Iris pigment epithelial cell (primary cell): ENCODE results near the gene FBXO44.

Source experiments
- DNase-seq: peaks from one replicate; pipeline ENCODE4 v3.0.0-alpha.2; 2011; ENCODE audit warnings: low read depth

Gene FBXO44

DNA sequence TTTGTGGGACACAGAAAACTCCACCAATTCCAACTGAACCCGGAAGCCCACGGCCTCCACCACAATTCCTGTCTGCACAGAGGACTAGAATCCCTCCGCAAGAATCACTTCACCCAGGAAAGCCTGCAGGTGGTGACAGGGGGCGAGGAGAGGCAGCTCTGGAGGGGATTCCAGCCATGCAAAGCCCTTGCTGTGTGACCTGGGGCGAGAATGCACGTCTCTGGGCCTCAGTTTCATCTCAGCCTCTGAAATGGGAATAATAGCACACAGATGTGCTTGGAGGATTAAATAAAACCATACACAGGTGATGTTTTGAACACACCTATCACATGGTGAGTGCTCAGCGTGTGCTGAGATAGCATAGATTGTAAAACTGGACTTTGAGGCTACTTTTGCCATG is 14.6 kb upstream of the FBXO44 start:
- no peak for DNase-seq

GRCh38 chr1:11640944-11641343 is 13.7 kb upstream of the FBXO44 start:
- DNase-seq, result no peak

- DNase-seq, result no peak
Measured at GRCh38 chr1:11641776-11642305, 12.8 kb upstream of the FBXO44 start.

GRCh38 chr1:11642418-11643017 is 12.2 kb upstream of the FBXO44 start:
- DNase-seq, result peak; percentile 54

DNA sequence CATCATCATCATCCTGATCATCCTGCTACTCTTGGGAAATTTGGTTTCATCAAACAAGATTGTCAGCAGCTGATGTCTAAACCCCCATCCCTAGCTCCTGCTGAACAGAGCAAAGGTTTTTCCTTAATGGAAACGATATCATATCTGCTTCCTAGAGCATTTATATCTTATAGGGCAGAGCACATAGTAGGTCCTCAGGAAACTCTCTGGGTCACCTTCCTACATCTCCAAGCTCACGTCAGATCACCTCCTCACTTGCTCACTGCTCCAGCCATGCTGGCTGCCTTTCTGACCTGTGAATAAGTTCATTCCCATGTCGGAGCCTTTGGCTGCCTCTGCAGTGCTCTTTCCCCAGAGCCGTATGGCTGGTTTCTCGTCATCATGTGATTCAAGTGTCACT is 10.9 kb upstream of the FBXO44 start:
- no peak for DNase-seq

DNA sequence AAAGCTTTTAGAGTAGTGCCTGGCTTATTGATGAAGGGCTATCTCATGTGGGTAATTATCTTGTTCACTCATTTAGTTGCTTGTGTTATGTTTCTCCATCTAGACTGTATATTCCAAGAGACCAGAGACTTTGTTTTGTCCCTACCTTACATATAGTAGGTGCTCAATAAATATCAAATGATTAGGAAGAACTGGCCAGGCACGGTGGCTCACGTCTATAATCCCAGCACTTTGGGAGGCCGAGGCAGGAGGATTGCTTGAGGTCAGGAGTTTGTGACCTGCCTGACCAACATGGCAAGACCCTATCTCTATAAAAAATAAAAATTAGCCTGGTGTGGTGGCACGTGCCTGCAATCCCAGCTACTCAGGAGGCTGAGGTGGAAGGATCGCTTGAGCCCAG is 9.4 kb upstream of the FBXO44 start:
- no peak for DNase-seq

DNA sequence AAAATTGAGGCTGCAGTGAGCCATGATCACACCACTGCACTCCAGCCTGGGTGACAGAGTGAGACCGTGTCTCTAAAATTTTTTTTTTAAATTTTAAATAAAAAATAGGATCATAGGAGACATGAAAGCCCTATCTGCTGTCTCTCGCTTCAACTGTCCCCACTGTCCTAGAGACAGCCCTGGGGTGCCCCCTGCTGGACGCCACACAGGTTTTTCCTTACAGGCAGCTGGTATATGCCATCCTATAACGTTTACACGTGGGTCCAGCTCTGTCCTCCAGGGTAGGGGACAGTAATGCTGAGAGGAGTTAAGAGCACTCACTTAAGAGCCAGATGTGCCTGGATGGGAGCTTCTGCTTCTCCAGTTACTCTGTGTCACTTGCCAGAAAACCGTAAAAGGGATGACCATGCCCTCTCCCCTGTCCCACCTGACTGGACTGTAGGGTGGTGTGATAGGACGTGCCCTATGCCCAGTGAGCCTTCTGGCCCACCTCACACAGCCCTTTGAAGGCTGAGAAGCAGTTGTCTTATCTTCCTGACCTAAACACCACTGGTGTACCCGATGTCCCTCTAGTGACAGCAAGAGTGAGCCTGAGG is 8.9 kb upstream of the FBXO44 start:
- DNase-seq, result peak; percentile 68

GRCh38 chr1:11646317-11646716 is 8.4 kb upstream of the FBXO44 start:
- no peak for DNase-seq

GRCh38 chr1:11647333-11647732 is 7.3 kb upstream of the FBXO44 start:
- DNase-seq, result no peak

DNA sequence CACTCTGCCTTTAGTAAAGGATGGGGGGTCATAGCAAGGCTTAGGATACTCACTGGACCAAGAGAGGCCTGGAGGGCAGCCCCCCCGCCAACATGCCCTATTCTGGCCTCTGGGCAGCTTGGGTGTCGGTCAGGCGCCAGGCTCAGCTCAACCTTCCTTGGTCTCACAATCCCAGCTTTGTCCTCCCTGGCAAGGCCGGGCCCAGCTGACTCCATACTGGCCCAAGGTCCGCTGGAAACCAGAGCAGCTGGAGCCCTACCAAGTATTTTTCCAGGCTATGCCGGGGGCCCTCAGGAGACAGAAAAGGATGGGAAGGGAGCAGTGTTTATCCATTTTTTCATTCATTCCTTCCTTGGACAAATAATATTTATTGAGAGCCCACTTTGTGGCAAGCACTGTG is 6.6 kb upstream of the FBXO44 start:
- DNase-seq, result no peak

- no peak for DNase-seq
Measured at GRCh38 chr1:11648732-11649158, 5.9 kb upstream of the FBXO44 start.

GRCh38 chr1:11649237-11649623 is 5.4 kb upstream of the FBXO44 start:
- DNase-seq, result no peak

- DNase-seq, result no peak
Measured at GRCh38 chr1:11649624-11650330, 4.9 kb upstream of the FBXO44 start.

GRCh38 chr1:11650331-11650991 is 4.2 kb upstream of the FBXO44 start:
- DNase-seq, result peak; percentile 64

- DNase-seq, result no peak
Measured at GRCh38 chr1:11651017-11651416, 3.7 kb upstream of the FBXO44 start.

DNA sequence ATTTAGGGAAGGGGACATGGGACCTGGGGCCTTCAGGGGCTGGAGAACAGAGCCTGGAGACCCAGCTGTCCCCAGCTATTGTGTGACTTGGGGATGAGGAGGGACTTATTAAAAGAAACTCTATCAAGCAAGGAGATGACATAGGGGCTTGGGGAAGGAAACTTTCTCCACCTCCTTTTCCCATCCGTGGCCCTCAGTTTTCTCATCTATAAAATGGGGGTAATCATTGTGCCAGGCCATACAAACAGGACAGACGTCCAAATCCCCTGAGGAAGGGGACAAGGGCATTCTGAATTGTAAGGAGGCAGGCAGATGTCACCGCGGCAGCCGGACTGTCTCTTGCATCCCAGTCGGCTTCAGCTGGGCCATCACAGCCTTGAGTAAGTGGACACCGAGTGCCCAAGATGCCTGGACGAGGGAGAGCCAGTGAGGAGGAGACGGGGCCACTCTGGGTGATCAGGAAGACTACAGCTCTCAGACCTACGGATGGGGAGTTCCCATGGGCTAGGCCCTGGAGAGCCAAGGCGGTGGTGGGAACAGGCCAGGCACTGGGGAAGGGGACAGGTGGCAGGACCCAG is 2.4 kb upstream of the FBXO44 start:
- no peak for DNase-seq

- no peak for DNase-seq
Measured at GRCh38 chr1:11653101-11653860, 1.4 kb upstream of the FBXO44 start.

- no peak for DNase-seq
Measured at GRCh38 chr1:11653861-11654136, 878 bp upstream of the FBXO44 start.

GRCh38 chr1:11654939-11655808 is 497 bp downstream of the FBXO44 start:
- no peak for DNase-seq

- no peak for DNase-seq
Measured at GRCh38 chr1:11657654-11658053, 3.0 kb downstream of the FBXO44 start.

DNA sequence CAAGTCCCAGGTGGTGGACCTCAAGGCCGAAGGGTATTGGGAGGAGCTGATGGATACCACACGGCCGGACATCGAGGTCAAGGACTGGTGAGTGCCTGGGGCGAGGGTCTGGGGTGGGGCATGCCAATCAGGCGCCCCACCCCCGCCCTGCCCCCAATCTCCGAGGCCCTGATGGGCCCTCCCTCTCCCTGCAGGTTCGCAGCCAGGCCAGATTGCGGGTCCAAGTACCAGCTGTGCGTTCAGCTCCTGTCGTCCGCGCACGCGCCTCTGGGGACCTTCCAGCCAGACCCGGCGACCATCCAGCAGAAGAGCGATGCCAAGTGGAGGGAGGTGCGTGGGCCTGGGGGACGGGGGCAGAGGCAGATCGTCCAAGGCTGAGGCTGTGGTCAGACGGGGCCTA is 3.9 kb downstream of the FBXO44 start:
- no peak for DNase-seq
